ENCODE data around the gene RUVBL2. TPM values are rescaled to one million over a fixed set of nuclear protein-coding genes. Genes with fewer than 3 reads are reported as not detected.
A peak's percentile ranks its signal among the peaks of the same experiment; 100 is the strongest.

Gene RUVBL2
- total RNA-seq, 2 experiments from 2014 or later, result 175 to 176 TPM

GRCh38 chr19:48961051-48961649 is 32.5 kb upstream of the RUVBL2 start:
- peaks cover 57% of the 10 kb centered on the region for H3K4me1 Mint-ChIP-seq (ENCODE audit: low read depth)
- H3K36me3 Mint-ChIP-seq (ENCODE audit: low read depth), result peaks cover 42% of the 10 kb centered on the region
- peak; percentile 52 for DNase-seq
- TF ChIP-seq CTCF (IDR thresholded peaks at IDR 0.05), result no peak
- H3K9me3 Mint-ChIP-seq, result no peaks in the 10 kb centered on the region
- H3K4me3 Mint-ChIP-seq, result peak overlapping the region; percentile 98
- intact Hi-C loops (cut with micrococcal nuclease), result loop anchor here (10.0 kb wide), 1 partner anchor 86 kb away; the partner anchor contains the start of gene PPP1R15A
- H3K27ac Mint-ChIP-seq, result peak overlapping the region; percentile 9
- no peaks in the 10 kb centered on the region for H3K27me3 Mint-ChIP-seq
- CTCF ChIA-PET, result interaction anchor here (0.8 kb wide), 1 partner anchor 36 kb away, joined by 4 read pairs; no protein-coding TSS in a partner anchor
- ATAC-seq, result no peak
- POLR2A ChIA-PET, result interaction anchor here (0.5 to 1.5 kb wide), 5 partner anchors 8 to 89 kb away, joined by 3 to 6 read pairs (median 4); partner anchors contain the start of gene PPP1R15A

GRCh38 chr19:48961673-48962028 is 32.0 kb upstream of the RUVBL2 start:
- H3K27me3 Mint-ChIP-seq, result no peaks in the 10 kb centered on the region
- H3K4me3 Mint-ChIP-seq, result peak overlapping the region; percentile 98
- no peak for ATAC-seq
- CTCF ChIA-PET, result interaction anchor here (1.1 kb wide), 1 partner anchor 174 kb away, joined by 6 read pairs; no protein-coding TSS in a partner anchor
- no peak for DNase-seq
- no peak for TF ChIP-seq CTCF (IDR thresholded peaks at IDR 0.05)
- peaks cover 57% of the 10 kb centered on the region for H3K4me1 Mint-ChIP-seq (ENCODE audit: low read depth)
- POLR2A ChIA-PET, result interaction anchor here (1.0 to 1.5 kb wide), 5 partner anchors 8 to 89 kb away, joined by 3 to 6 read pairs (median 4); partner anchors contain the start of gene PPP1R15A
- intact Hi-C loops (cut with micrococcal nuclease), result loop anchor here (10.0 kb wide), 1 partner anchor 87 kb away; the partner anchor contains the start of gene PPP1R15A
- peak overlapping the region; percentile 100 for H3K27ac Mint-ChIP-seq
- H3K36me3 Mint-ChIP-seq (ENCODE audit: low read depth), result peaks cover 44% of the 10 kb centered on the region
- no peaks in the 10 kb centered on the region for H3K9me3 Mint-ChIP-seq

GRCh38 chr19:48962029-48962848 is 31.4 kb upstream of the RUVBL2 start:
- Mint-ChIP-seq H3K27ac (peak overlapping the region; percentile 100), H3K4me1 (ENCODE audit: low read depth) (peaks cover 60% of the 10 kb centered on the region), H3K36me3 (ENCODE audit: low read depth) (peaks cover 45% of the 10 kb centered on the region), H3K27me3 (no peaks in the 10 kb centered on the region), H3K4me3 (peak overlapping the region; percentile 98), H3K9me3 (no peaks in the 10 kb centered on the region)
- intact Hi-C loops (cut with micrococcal nuclease), result loop anchor here (10.0 kb wide), 1 partner anchor 87 kb away; the partner anchor contains the start of gene PPP1R15A
- CTCF ChIA-PET, result interaction anchor here (0.8 to 1.1 kb wide), 3 partner anchors 8 to 174 kb away, joined by 3 to 6 read pairs (median 4); no protein-coding TSS in a partner anchor
- TF ChIP-seq CTCF (IDR thresholded peaks at IDR 0.05), result no peak
- ATAC-seq (peak; percentile 40), DNase-seq (peak; percentile 80)
- POLR2A ChIA-PET, result interaction anchor here (0.7 to 1.5 kb wide), 7 partner anchors 8 to 90 kb away, joined by 3 to 6 read pairs (median 4); partner anchors contain the start of gene PPP1R15A

- ChIA-PET CTCF (interaction anchor here (0.8 to 1.1 kb wide), 3 partner anchors 8 to 175 kb away, joined by 3 to 6 read pairs (median 4); no protein-coding TSS in a partner anchor), POLR2A (interaction anchor here (0.7 to 1.5 kb wide), 4 partner anchors 8 to 90 kb away, joined by 3 to 5 read pairs (median 4); partner anchors contain the start of gene PPP1R15A)
- intact Hi-C loops (cut with micrococcal nuclease), result loop anchor here (10.0 kb wide), 1 partner anchor 88 kb away; the partner anchor contains the start of gene PPP1R15A
- no peak for ATAC-seq
- H3K4me1 Mint-ChIP-seq (ENCODE audit: low read depth), result peaks cover 60% of the 10 kb centered on the region
- no peaks in the 10 kb centered on the region for H3K27me3 Mint-ChIP-seq
- peak overlapping the region; percentile 98 for H3K4me3 Mint-ChIP-seq
- H3K27ac Mint-ChIP-seq, result peak overlapping the region; percentile 100
- no peak for TF ChIP-seq CTCF (IDR thresholded peaks at IDR 0.05)
- no peaks in the 10 kb centered on the region for H3K9me3 Mint-ChIP-seq
- peaks cover 45% of the 10 kb centered on the region for H3K36me3 Mint-ChIP-seq (ENCODE audit: low read depth)
- no peak for DNase-seq
Observed at GRCh38 chr19:48962849-48963165, 30.9 kb upstream of the RUVBL2 start.

Data from activated CD8-positive, alpha-beta T cell treated with anti-CD3 and anti-CD28 coated beads for 36 hours (primary cell).